K562 (cell line): ENCODE results near the gene AURKB. TPM values are rescaled to one million over a fixed set of nuclear protein-coding genes. Genes with fewer than 3 reads are reported as not detected.
A peak's percentile ranks its signal among the peaks of the same experiment; 100 is the strongest.

ENCODE experiments used
- CCNT2 ChIP-seq: IDR thresholded peaks from 2 replicates; pipeline ENCODE4 v1.6.1; 2011; ENCODE audit warnings: borderline replicate concordance, low read depth, mild to moderate bottlenecking, moderate library complexity, mixed read lengths, low read length; ENCODE audit not compliant: insufficient read length; ENCODE audit errors: extremely low read depth
- EGR1 ChIP-seq: fragments of 450-650 bp; conservative IDR thresholded peaks from 2 replicates; pipeline ENCODE4 v1.6.1; 2017; ENCODE audit warnings: mild to moderate bottlenecking
- ETV1 ChIP-seq: fragments of 450-650 bp; conservative IDR thresholded peaks from 2 replicates; pipeline ENCODE4 v1.6.1; 2016; ENCODE audit warnings: missing genetic modification characterization, control low read depth, low read depth, missing compliant biosample characterization
- HDAC2 ChIP-seq: fragments of 450-650 bp; IDR thresholded peaks from 2 replicates; pipeline ENCODE4 v1.6.1; 2016; ENCODE audit warnings: mild to moderate bottlenecking
- HDGF ChIP-seq: fragments of 450-650 bp; IDR thresholded peaks from 2 replicates; pipeline ENCODE4 v1.6.1; 2016
- IRF2 ChIP-seq: sonication (generic); formaldehyde crosslinking; IDR thresholded peaks from 2 replicates; pipeline ENCODE4 v1.8.1; 2022; ENCODE audit warnings: mild to moderate bottlenecking, missing genetic modification reagents
- JUND ChIP-seq, 2 experiments: IDR thresholded peaks; 2 replicates in 1 of 2; 3 replicates in 1 of 2; pipeline ENCODE4 v1.6.1; 2011; ENCODE audit warnings: borderline replicate concordance in 2 of 2, low read depth in 2 of 2, low read length in 2 of 2, improper control_type of control experiment in 1 of 2, missing biosample characterization in 1 of 2, missing genetic modification characterization in 1 of 2, missing genetic modification reagents in 1 of 2
- KLF16 ChIP-seq: IDR thresholded peaks from 2 replicates; pipeline ENCODE4 v1.6.1; 2016; ENCODE audit warnings: antibody characterized with exemption
- MAZ ChIP-seq, 2 experiments: fragments of 450-650 bp in 1 of 2; sonication (generic) in 1 of 2; formaldehyde crosslinking; IDR thresholded peaks in 1 of 2; conservative IDR thresholded peaks in 1 of 2; 2 replicates each; pipeline versions ENCODE4 v1.4.0 to v1.5.0; 2020; ENCODE audit warnings: mild to moderate bottlenecking in 1 of 2, missing genetic modification reagents in 1 of 2
- MYBL2 ChIP-seq, 2 experiments: fragments of 450-650 bp in 1 of 2; sonication (generic) in 1 of 2; formaldehyde crosslinking in 1 of 2; IDR thresholded peaks; 2 replicates each; pipeline versions ENCODE4 v1.6.1 to v1.8.1; 2017 to 2022; ENCODE audit warnings: borderline replicate concordance in 1 of 2, inconsistent platforms in 1 of 2, low read depth in 1 of 2, mild to moderate bottlenecking in 1 of 2, missing genetic modification reagents in 1 of 2, moderate library complexity in 1 of 2
- NR3C1 ChIP-seq: sonication (generic); formaldehyde crosslinking; IDR thresholded peaks from 2 replicates; pipeline ENCODE4 v1.8.1; 2022; ENCODE audit warnings: missing genetic modification reagents
- PPARD ChIP-seq: fragments of 250-450 bp; sonication (Bioruptor Pico); IDR thresholded peaks from 2 replicates; pipeline ENCODE4 v1.8.0; 2022; ENCODE audit warnings: inconsistent platforms, mild to moderate bottlenecking, moderate library complexity
- PTBP1 ChIP-seq: fragments of 200-400 bp; formaldehyde crosslinking; IDR thresholded peaks from 2 replicates; pipeline ENCODE4 v1.6.1; 2017; ENCODE audit warnings: low read depth, low read length
- SIN3A ChIP-seq, 2 experiments: fragments of 150-350 bp in 1 of 2; IDR thresholded peaks; 2 replicates each; pipeline ENCODE4 v1.6.1; 2011 to 2016; ENCODE audit warnings: borderline replicate concordance in 2 of 2, low read depth in 2 of 2, low read length in 2 of 2, mild to moderate bottlenecking in 2 of 2, moderate library complexity in 2 of 2; ENCODE audit not compliant: control insufficient read depth in 1 of 2
- SIRT6 ChIP-seq: IDR thresholded peaks from one replicate; pipeline ENCODE4 v1.6.1; 2012; ENCODE audit warnings: low read depth, mild to moderate bottlenecking, control low read depth, inconsistent platforms, low read length, moderate library complexity
- SUPT5H ChIP-seq: fragments of 450-650 bp; IDR thresholded peaks from 2 replicates; pipeline ENCODE4 v1.6.1; 2016
- TAF15 ChIP-seq: fragments of 200-400 bp; formaldehyde crosslinking; IDR thresholded peaks from 2 replicates; pipeline ENCODE4 v1.6.1; 2017; ENCODE audit warnings: mild to moderate bottlenecking, low read depth, low read length, moderate library complexity
- TEAD2 ChIP-seq: fragments of 450-650 bp; IDR thresholded peaks from 2 replicates; pipeline ENCODE4 v1.6.1; 2016; ENCODE audit warnings: missing genetic modification characterization, control low read depth, missing compliant biosample characterization
- TEAD4 ChIP-seq, 2 experiments: sonication (generic) in 1 of 2; formaldehyde crosslinking in 1 of 2; IDR thresholded peaks; 2 replicates each; pipeline versions ENCODE4 v1.6.1 to v1.8.0; 2012 to 2022; ENCODE audit warnings: borderline replicate concordance in 1 of 2, inconsistent platforms in 1 of 2, low read length in 1 of 2, mild to moderate bottlenecking in 1 of 2, missing genetic modification reagents in 1 of 2
- ZBTB7A ChIP-seq: IDR thresholded peaks from 2 replicates; pipeline ENCODE4 v1.6.1; 2011; ENCODE audit warnings: low read depth, mild to moderate bottlenecking, low read length, moderate library complexity, borderline replicate concordance; ENCODE audit not compliant: control insufficient read depth
- ZNF384 ChIP-seq: IDR thresholded peaks from 2 replicates; pipeline ENCODE4 v1.6.1; 2012; ENCODE audit warnings: low read depth, low read length, improper control_type of control experiment
- ZNF584 ChIP-seq: fragments of 200-800 bp; sonication (Bioruptor generic); IDR thresholded peaks from 2 replicates; pipeline ENCODE4 v1.6.1; 2016; ENCODE audit warnings: low read depth, mild to moderate bottlenecking, missing genetic modification characterization, missing compliant biosample characterization
- polyA plus RNA-seq, 8 experiments: library from polyadenylated mRNA; depleted of rRNA in 4 of 8; stranded (reverse) in 5 of 8; unstranded in 3 of 8; fragments of >200 nt; fragmentation: Nextera tagmentation in 2 of 8; fragmentation: Illumina TruSeq in 1 of 8; extraction: Ambion mirVana in 2 of 8; extraction: Trizol in 1 of 8; gene quantifications; 2 replicates each; pipeline versions ENCODE4 v1.2.1 to v1.2.3, GENCODE V29; 2011 to 2014; ENCODE audit warnings: inconsistent platforms in 1 of 8, missing spikeins in 1 of 8
- total RNA-seq, 7 experiments: library from RNA; depleted of rRNA in 6 of 7; stranded (reverse); fragments of >200 nt in 6 of 7; fragmentation: Illumina TruSeq in 2 of 7; extraction: Trizol in 2 of 7; gene quantifications; 2 replicates each; pipeline versions ENCODE4 v1.2.1 to v1.2.3, GENCODE V29; 2011 to 2021; ENCODE audit warnings: low replicate concordance in 1 of 7
- TF ChIP-seq, protein P1 (sequence below), 2 experiments: IDR thresholded peaks; 2 replicates each; pipeline ENCODE4 v1.6.1; 2011; ENCODE audit warnings: borderline replicate concordance in 1 of 2, control low read depth in 1 of 2, low read depth in 1 of 2, low read length in 1 of 2, mild to moderate bottlenecking in 1 of 2, mixed read lengths in 1 of 2, moderate library complexity in 1 of 2; ENCODE audit not compliant: insufficient read depth in 1 of 2, insufficient read length in 1 of 2, poor library complexity in 1 of 2, severe bottlenecking in 1 of 2; ENCODE audit errors: extremely low read depth in 1 of 2
- TF ChIP-seq, protein P2 (sequence below): fragments of 450-650 bp; IDR thresholded peaks from 2 replicates; pipeline ENCODE4 v1.6.1; 2016; ENCODE audit warnings: antibody characterized with exemption

AURKB gene
- total and polyA plus RNA-seq, 9 of the 15 experiments (the other 6 are each of a cell fraction or from before 2014, with no cell fraction given) = 27.2 to 114 (median 74.8) TPM

DNA sequence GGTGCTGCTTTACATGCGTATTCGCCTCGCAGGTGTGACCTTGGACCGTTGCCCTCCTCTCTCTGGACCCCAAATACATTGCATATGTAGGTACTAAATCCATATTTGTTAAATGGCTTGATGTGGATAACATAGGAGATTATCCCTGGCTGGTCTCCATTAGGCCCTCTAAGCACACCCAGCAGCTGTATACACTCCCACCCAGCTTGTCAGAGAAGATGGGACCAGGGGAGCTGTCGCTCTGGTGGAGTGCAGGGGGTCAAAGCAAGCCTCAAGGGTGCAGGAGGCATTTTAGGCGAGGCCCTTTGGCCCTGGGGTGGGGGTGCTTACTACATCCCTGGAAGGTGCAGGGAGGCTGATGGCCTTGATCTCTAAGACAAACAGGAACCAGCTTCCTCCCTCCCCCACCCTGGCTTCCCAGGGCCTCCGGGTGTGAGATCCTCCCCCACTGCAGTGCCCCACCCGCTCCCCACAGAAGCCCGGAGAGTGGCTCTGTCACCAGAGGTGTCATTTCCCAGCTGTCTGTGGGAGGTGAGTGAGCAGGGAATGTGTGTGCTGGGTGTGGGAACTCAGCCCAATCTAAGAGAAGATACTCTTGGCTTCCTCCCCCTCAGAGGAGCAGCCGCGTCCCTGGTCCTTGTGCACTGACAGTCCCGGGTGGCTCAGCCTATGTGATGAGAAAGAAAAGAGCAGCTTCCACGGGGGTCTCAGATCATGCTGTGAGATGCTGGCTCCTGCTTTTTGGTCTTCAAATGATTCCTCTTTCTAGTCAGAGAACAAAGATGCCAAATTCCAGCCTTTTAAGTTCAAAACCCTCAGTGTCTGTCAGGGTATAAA is 46.2 kb downstream of the AURKB start (continued):
- TF ChIP-seq TEAD4 (IDR thresholded peaks at IDR 0.05; ENCODE audit: low read length) (0 out of 2 replicates have a peak, but pooled peaks have one; percentile 14), TEAD4 (CRISPR knock-in tag; IDR thresholded peaks at IDR 0.05; ENCODE audit: borderline replicate concordance) (no peak), ETV1 (peak; percentile 82), CCNT2 (peak; percentile 42), MYBL2 (IDR thresholded peaks at IDR 0.05; ENCODE audit: low read depth) (no peak), MYBL2 (CRISPR knock-in tag; IDR thresholded peaks at IDR 0.05; ENCODE audit: borderline replicate concordance) (no peak), ZBTB7A (peak; percentile 46; the same call in 1 of the 2 replicates), PPARD (no peak), ZNF584 (CRISPR knock-in tag) (no peak), TEAD2 (tag) (no peak), TAF15 (no peak), HDGF (no peak), EGR1 (peak; percentile 55), NR3C1 (CRISPR knock-in tag) (no peak), SIRT6 (no peak), MAZ (CRISPR knock-in tag; conservative IDR thresholded peaks at IDR 0.05 in 1 of 2, IDR thresholded peaks at IDR 0.05 in 1 of 2) (peak; percentile 84 to 90), ZNF384 (no peak), JUND (IDR thresholded peaks at IDR 0.05; ENCODE audit: borderline replicate concordance, low read depth, low read length) (peak; percentile 63), JUND (tag; IDR thresholded peaks at IDR 0.05; ENCODE audit: borderline replicate concordance, low read depth, low read length) (no peak; the same call in 2 of the 3 replicates), PTBP1 (no peak), KLF16 (peak; percentile 75), IRF2 (CRISPR knock-in tag) (no peak), SIN3A (IDR thresholded peaks at IDR 0.05; ENCODE audit: borderline replicate concordance in 2 of 2, control insufficient read depth in 1 of 2, low read depth in 2 of 2, low read length in 2 of 2) (peak in 1 of 2 experiments; percentile 24; a peak in 1 of 4 replicates), HDAC2 (peak; percentile 80), SUPT5H (no peak)
- TF ChIP-seq, protein P1, sequence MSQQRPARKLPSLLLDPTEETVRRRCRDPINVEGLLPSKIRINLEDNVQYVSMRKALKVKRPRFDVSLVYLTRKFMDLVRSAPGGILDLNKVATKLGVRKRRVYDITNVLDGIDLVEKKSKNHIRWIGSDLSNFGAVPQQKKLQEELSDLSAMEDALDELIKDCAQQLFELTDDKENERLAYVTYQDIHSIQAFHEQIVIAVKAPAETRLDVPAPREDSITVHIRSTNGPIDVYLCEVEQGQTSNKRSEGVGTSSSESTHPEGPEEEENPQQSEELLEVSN (IDR thresholded peaks at IDR 0.05; ENCODE audit: borderline replicate concordance in 1 of 2, extremely low read depth in 1 of 2, insufficient read depth in 1 of 2, insufficient read length in 1 of 2, low read depth in 1 of 2, low read length in 1 of 2, poor library complexity in 1 of 2, severe bottlenecking in 1 of 2) = peak in 1 of 2 experiments; percentile 53
- TF ChIP-seq, protein P2, sequence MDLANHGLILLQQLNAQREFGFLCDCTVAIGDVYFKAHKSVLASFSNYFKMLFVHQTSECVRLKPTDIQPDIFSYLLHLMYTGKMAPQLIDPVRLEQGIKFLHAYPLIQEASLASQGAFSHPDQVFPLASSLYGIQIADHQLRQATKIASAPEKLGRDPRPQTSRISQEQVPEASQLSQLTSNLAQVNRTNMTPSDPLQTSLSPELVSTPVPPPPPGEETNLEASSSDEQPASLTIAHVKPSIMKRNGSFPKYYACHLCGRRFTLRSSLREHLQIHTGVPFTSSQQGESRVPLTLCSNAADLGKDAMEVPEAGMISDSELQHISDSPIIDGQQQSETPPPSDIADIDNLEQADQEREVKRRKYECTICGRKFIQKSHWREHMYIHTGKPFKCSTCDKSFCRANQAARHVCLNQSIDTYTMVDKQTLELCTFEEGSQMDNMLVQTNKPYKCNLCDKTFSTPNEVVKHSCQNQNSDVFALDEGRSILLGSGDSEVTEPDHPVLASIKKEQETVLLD = peak; percentile 80
